NT2/D1 (cell line): ENCODE measurements around the gene LINGO1.

Experiments used
- SUZ12 ChIP-seq: IDR thresholded peaks from 2 replicates; pipeline ENCODE4 v1.6.1; 2011; ENCODE audit not compliant: insufficient read length, insufficient read depth; ENCODE audit errors: extremely low read depth
- ZNF274 ChIP-seq: IDR thresholded peaks from 2 replicates; pipeline ENCODE4 v1.6.1; 2011; ENCODE audit warnings: mild to moderate bottlenecking, low read depth, low read length

DNA sequence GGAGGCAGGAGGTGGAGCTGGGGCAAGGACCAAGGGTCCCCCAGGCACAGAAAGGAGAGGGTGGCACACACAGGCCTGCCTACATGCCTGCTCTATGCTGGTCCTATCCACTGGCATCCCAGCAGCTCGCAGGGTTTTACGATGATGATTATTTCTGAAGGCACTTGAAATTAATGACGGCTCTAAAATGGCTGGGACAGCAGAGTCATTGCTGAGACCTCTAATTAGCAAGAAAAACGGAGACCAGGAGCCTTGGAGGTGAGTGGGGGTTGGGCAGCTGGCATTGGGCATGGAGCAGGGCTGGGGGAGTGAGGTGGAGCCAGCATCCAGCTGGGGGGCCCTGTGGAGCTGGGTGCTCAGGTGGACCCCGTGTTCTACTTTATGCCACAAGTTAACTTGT lies 3.5 kb upstream of the LINGO1 start:
- no peak for TF ChIP-seq SUZ12
- TF ChIP-seq ZNF274, result no peak
